Measurements from ENCODE around the gene PCDHA10. TPM values are rescaled to one million over a fixed set of nuclear protein-coding genes. Genes with fewer than 3 reads are reported as not detected.
"Not testable (repeated sequence)": the region's sequence is repeated elsewhere in the genome, so short reads cannot be mapped to it uniquely, and the experiment has no call there.

PCDHA10 gene
- total RNA-seq, 1 donor from 2014 or later: under 0.01 TPM

DNA sequence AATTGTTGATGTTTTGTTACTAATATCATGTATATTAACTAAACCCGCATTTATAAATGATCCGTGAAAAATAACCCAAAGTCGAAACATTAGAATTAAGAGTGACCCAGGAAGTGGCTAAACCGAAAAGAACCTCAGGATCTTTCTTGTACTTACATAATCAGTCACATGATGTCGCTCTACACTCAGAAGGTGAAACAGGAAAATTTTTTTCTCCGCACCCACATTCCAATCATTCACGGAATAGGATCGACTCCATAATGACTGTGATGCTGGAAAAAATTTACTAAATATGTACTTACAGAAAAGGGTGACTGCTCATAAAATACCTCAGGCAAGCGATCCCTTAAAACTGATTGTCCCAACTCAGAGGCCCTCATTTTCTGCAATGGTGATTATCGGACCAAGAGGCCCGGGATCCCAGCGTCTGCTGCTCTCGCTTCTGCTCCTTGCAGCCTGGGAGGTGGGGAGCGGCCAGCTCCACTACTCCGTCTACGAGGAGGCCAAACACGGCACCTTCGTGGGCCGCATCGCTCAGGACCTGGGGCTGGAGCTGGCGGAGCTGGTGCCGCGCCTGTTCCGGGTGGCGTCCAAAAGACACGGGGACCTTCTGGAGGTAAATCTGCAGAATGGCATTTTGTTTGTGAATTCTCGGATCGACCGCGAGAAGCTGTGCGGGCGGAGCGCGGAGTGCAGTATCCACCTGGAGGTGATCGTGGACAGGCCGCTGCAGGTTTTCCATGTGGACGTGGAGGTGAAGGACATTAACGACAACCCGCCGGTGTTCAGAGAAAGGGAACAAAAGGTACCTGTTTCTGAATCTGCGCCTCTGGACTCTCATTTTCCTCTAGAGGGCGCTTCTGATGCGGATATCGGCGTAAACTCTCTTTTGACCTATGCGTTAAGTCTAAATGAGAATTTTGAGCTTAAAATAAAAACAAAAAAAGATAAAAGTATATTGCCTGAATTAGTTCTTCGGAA, 19.7 kb downstream of the PCDHA10 start, which contains the start of gene PCDHA12:
Gene PCDHA12, plus strand, starts transcription at position 224 of the 981 bp plus-strand sequence. Its CDS starts 165 bp downstream, at position 389.
- no peaks in the 10 kb centered on the region for H3K4me1 ChIP-seq (ENCODE audit: control insufficient read depth in 3 of 3, insufficient read depth in 3 of 3, low read length in 3 of 3)
- H3K27ac ChIP-seq (ENCODE audit: low read depth, low read length): no peak within 1 kb of the TSS
- peaks cover 0 to 10% (median 10%) of the 10 kb centered on the region in 3 donors for H3K27me3 ChIP-seq (ENCODE audit: control insufficient read depth in 3 of 3, insufficient read depth in 3 of 3, low read length in 3 of 3)
- H3K9me3 ChIP-seq (ENCODE audit: control insufficient read depth in 3 of 3, low read length in 3 of 3): peaks cover 5 to 11% (median 6%) of the 10 kb centered on the region in 3 donors
- H3K9ac ChIP-seq (ENCODE audit: low read depth in 1 of 3, low read length in 3 of 3): no peak within 1 kb of the TSS
- no peak within 1 kb of the TSS for H3K4me3 ChIP-seq (ENCODE audit: low read length in 3 of 3)
- no peaks in the 10 kb centered on the region for H3K36me3 ChIP-seq (ENCODE audit: control insufficient read depth in 3 of 3, insufficient read depth in 3 of 3, low read length in 3 of 3)

DNA sequence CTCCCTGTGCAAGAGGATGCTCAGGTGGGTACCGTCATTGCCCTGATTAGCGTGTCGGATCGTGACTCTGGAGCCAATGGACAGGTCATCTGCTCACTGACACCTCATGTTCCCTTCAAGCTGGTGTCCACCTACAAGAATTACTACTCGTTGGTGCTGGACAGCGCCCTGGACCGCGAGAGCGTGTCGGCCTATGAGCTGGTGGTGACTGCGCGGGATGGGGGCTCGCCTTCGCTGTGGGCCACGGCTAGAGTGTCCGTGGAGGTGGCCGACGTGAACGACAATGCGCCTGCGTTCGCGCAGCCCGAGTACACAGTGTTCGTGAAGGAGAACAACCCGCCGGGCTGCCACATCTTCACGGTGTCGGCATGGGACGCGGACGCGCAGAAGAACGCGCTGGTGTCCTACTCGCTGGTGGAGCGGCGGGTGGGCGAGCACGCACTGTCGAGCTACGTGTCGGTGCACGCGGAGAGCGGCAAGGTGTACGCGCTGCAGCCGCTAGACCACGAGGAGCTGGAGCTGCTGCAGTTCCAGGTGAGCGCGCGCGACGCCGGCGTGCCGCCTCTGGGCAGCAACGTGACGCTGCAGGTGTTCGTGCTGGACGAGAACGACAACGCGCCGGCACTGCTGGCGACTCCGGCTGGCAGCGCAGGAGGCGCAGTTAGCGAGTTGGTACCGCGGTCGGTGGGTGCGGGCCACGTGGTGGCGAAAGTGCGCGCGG, 21.0 kb downstream of the PCDHA10 start:
- not testable (repeated sequence) for H3K36me3 ChIP-seq (ENCODE audit: control insufficient read depth in 3 of 3, insufficient read depth in 3 of 3, low read length in 3 of 3); H3K4me3 ChIP-seq (ENCODE audit: low read length in 3 of 3); H3K27me3 ChIP-seq (ENCODE audit: control insufficient read depth in 3 of 3, insufficient read depth in 3 of 3, low read length in 3 of 3); H3K9ac ChIP-seq (ENCODE audit: low read depth in 1 of 3, low read length in 3 of 3); H3K27ac ChIP-seq (ENCODE audit: low read depth, low read length); H3K4me1 ChIP-seq (ENCODE audit: control insufficient read depth in 3 of 3, insufficient read depth in 3 of 3, low read length in 3 of 3); H3K9me3 ChIP-seq (ENCODE audit: control insufficient read depth in 3 of 3, low read length in 3 of 3)

DNA sequence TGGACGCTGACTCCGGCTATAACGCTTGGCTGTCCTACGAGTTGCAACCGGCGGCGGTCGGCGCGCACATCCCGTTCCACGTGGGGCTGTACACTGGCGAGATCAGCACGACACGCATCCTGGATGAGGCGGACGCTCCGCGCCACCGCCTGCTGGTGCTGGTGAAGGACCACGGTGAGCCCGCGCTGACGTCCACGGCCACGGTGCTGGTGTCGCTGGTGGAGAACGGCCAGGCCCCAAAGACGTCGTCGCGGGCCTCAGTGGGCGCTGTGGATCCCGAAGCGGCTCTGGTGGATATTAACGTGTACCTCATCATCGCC, 21.5 kb downstream of the PCDHA10 start:
- peaks cover 0 to 13% (median 10%) of the 10 kb centered on the region in 3 donors for H3K27me3 ChIP-seq (ENCODE audit: control insufficient read depth in 3 of 3, insufficient read depth in 3 of 3, low read length in 3 of 3)
- H3K9ac ChIP-seq (ENCODE audit: low read depth in 1 of 3, low read length in 3 of 3): no peak overlapping the region

DNA sequence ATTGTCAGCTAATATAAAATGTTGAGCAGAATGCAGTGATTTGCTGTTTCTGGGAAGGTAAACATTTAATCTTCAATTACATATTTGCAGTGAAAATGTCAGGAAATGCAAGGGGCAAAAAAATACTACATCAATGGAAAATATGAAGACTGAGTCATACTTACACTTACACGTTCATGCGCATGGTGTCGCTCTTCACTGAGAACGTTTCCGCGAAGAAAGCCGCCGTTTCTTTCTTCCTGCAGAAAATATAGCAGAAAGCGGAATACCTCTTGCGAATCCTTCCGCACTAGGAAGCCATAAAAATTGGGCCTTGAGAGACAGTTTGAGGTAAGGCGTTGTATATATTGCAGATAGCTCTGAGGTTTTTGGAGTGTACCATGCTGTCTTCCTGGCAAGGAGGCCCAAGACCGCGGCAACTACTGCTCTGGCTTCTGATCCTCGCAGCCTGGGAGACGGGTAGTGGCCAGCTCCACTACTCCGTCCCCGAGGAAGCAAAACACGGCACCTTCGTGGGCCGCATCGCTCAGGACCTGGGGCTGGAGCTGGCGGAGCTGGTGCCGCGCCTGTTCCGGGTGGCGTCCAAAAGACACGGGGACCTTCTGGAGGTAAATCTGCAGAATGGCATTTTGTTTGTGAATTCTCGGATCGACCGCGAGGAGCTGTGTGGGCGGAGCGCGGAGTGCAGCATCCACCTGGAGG, 26.3 kb downstream of the PCDHA10 start, which contains the start of gene PCDHA13:
Gene PCDHA13, plus strand, starts transcription at position 236 of the 702 bp plus-strand sequence. Its CDS starts 145 bp downstream, at position 381.
- H3K9me3 ChIP-seq (ENCODE audit: control insufficient read depth in 3 of 3, low read length in 3 of 3): peaks cover 0 to 7% (median 0%) of the 10 kb centered on the region in 3 donors
- H3K36me3 ChIP-seq (ENCODE audit: control insufficient read depth in 3 of 3, insufficient read depth in 3 of 3, low read length in 3 of 3): no peaks in the 10 kb centered on the region
- H3K4me3 ChIP-seq (ENCODE audit: low read length in 3 of 3): no peak within 1 kb of the TSS
- peaks cover 0 to 13% (median 4%) of the 10 kb centered on the region in 3 donors for H3K27me3 ChIP-seq (ENCODE audit: control insufficient read depth in 3 of 3, insufficient read depth in 3 of 3, low read length in 3 of 3)
- H3K4me1 ChIP-seq (ENCODE audit: control insufficient read depth in 3 of 3, insufficient read depth in 3 of 3, low read length in 3 of 3): no peaks in the 10 kb centered on the region
- H3K9ac ChIP-seq (ENCODE audit: low read depth in 1 of 3, low read length in 3 of 3): no peak within 1 kb of the TSS
- H3K27ac ChIP-seq (ENCODE audit: low read depth, low read length): no peak within 1 kb of the TSS

More for the DNA sequence above, 21.5 kb downstream of the PCDHA10 start:
- Histone ChIP-seq H3K36me3 (ENCODE audit: control insufficient read depth in 3 of 3, insufficient read depth in 3 of 3, low read length in 3 of 3) (no peaks in the 10 kb centered on the region), H3K27ac (ENCODE audit: low read depth, low read length) (no peak overlapping the region), H3K9me3 (ENCODE audit: control insufficient read depth in 3 of 3, low read length in 3 of 3) (peaks cover 5 to 6% (median 5%) of the 10 kb centered on the region in 3 donors), H3K4me3 (ENCODE audit: low read length in 3 of 3) (no peak overlapping the region), H3K4me1 (ENCODE audit: control insufficient read depth in 3 of 3, insufficient read depth in 3 of 3, low read length in 3 of 3) (no peaks in the 10 kb centered on the region)

DNA sequence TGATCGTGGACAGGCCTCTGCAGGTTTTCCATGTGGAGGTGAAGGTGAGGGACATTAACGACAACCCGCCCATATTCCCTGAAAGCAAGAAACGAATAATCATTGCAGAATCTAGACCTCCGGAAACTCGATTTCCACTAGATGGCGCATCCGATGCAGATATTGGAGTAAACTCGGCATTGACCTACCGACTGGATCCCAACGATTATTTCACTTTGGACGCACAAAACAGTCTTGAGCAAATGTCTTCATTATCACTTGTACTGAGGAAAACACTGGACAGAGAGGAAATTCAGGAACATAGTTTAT, 26.8 kb downstream of the PCDHA10 start:
- no peak overlapping the region for H3K4me3 ChIP-seq (ENCODE audit: low read length in 3 of 3)
- H3K27me3 ChIP-seq (ENCODE audit: control insufficient read depth in 3 of 3, insufficient read depth in 3 of 3, low read length in 3 of 3): peaks cover 0 to 8% (median 4%) of the 10 kb centered on the region in 3 donors
- H3K9me3 ChIP-seq (ENCODE audit: control insufficient read depth in 3 of 3, low read length in 3 of 3): peaks cover 0 to 7% (median 0%) of the 10 kb centered on the region in 3 donors

DNA sequence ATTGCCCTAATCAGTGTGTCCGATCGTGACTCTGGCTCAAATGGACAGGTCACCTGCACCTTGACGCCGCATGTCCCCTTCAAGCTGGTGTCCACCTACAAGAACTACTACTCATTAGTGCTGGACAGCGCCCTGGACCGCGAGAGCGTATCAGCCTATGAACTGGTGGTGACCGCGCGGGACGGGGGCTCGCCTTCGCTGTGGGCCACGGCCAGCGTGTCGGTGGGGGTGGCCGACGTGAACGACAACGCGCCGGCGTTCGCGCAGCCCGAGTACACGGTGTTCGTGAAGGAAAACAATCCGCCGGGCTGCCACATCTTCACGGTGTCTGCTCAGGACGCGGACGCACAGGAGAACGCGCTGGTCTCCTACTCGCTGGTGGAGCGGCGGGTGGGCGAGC, 27.7 kb downstream of the PCDHA10 start:
- no peaks in the 10 kb centered on the region for H3K4me1 ChIP-seq (ENCODE audit: control insufficient read depth in 3 of 3, insufficient read depth in 3 of 3, low read length in 3 of 3)
- no peak overlapping the region for H3K27ac ChIP-seq (ENCODE audit: low read depth, low read length)
- H3K4me3 ChIP-seq (ENCODE audit: low read length in 3 of 3): no peak overlapping the region
- H3K9ac ChIP-seq (ENCODE audit: low read depth in 1 of 3, low read length in 3 of 3): no peak overlapping the region
- peaks cover 0 to 7% (median 4%) of the 10 kb centered on the region in 3 donors for H3K27me3 ChIP-seq (ENCODE audit: control insufficient read depth in 3 of 3, insufficient read depth in 3 of 3, low read length in 3 of 3)
- H3K36me3 ChIP-seq (ENCODE audit: control insufficient read depth in 3 of 3, insufficient read depth in 3 of 3, low read length in 3 of 3): no peaks in the 10 kb centered on the region
- peaks cover 0 to 7% (median 0%) of the 10 kb centered on the region in 3 donors for H3K9me3 ChIP-seq (ENCODE audit: control insufficient read depth in 3 of 3, low read length in 3 of 3)

More for the DNA sequence above, 26.8 kb downstream of the PCDHA10 start:
- H3K27ac ChIP-seq (ENCODE audit: low read depth, low read length): no peak overlapping the region
- no peak overlapping the region for H3K9ac ChIP-seq (ENCODE audit: low read depth in 1 of 3, low read length in 3 of 3)
- H3K4me1 ChIP-seq (ENCODE audit: control insufficient read depth in 3 of 3, insufficient read depth in 3 of 3, low read length in 3 of 3): no peaks in the 10 kb centered on the region
- no peaks in the 10 kb centered on the region for H3K36me3 ChIP-seq (ENCODE audit: control insufficient read depth in 3 of 3, insufficient read depth in 3 of 3, low read length in 3 of 3)

DNA sequence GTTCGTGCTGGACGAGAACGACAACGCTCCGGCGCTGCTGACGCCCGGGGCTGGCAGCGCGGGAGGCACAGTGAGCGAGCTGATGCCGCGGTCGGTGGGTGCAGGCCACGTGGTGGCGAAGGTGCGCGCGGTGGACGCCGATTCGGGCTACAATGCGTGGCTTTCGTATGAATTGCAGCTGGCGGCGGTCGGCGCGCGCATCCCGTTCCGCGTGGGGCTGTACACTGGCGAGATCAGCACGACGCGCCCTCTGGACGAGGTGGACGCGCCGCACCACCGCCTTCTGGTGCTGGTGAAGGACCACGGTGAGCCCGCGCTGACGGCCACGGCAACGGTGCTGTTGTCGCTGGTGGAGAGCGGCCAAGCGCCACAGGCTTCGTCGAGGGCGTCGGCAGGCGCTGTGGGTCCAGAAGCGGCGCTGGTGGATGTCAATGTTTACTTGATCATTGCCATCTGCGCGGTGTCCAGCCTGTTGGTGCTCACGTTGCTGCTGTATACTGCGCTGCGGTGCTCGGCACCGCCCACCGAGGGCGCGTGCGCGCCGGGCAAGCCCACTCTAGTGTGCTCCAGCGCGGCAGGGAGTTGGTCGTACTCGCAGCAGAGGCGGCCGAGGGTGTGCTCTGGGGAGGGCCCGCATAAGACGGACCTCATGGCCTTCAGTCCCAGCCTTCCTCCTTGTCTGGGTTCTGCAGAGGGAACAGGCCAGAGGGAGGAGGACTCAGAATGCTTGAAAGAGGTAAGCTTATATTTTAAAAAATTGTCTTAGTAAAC, 28.4 kb downstream of the PCDHA10 start:
- Histone ChIP-seq H3K9me3 (ENCODE audit: control insufficient read depth in 3 of 3, low read length in 3 of 3) (peaks cover 0 to 7% (median 0%) of the 10 kb centered on the region in 3 donors), H3K27ac (ENCODE audit: low read depth, low read length) (no peak overlapping the region), H3K9ac (ENCODE audit: low read depth in 1 of 3, low read length in 3 of 3) (no peak overlapping the region), H3K36me3 (ENCODE audit: control insufficient read depth in 3 of 3, insufficient read depth in 3 of 3, low read length in 3 of 3) (no peaks in the 10 kb centered on the region), H3K27me3 (ENCODE audit: control insufficient read depth in 3 of 3, insufficient read depth in 3 of 3, low read length in 3 of 3) (peaks cover 0 to 7% (median 4%) of the 10 kb centered on the region in 3 donors), H3K4me3 (ENCODE audit: low read length in 3 of 3) (no peak overlapping the region), H3K4me1 (ENCODE audit: control insufficient read depth in 3 of 3, insufficient read depth in 3 of 3, low read length in 3 of 3) (no peaks in the 10 kb centered on the region)

DNA sequence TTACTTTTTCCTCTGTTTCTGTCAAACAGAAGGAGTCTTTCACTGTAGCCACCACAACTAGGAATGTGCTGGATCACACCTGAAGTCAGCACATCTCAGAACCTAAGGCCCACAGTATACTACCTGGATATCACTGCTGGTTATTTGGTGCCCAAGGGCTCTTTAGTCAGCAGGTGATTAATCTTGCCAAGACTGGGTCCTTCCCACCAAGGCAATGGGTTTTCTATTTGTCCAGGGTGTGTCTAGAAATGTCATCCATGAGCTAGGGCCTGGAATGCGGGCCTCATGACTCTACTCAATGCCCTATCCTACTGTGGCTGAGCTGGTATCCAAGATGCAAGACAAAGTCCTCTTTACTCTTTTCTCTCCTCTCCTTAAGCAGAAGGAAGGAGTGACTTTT, 60.6 kb downstream of the PCDHA10 start:
- no peaks in the 10 kb centered on the region for H3K4me1 ChIP-seq (ENCODE audit: control insufficient read depth in 3 of 3, insufficient read depth in 3 of 3, low read length in 3 of 3)
- H3K27ac ChIP-seq (ENCODE audit: low read depth, low read length): no peak overlapping the region
- H3K36me3 ChIP-seq (ENCODE audit: control insufficient read depth in 3 of 3, insufficient read depth in 3 of 3, low read length in 3 of 3): no peaks in the 10 kb centered on the region
- H3K27me3 ChIP-seq (ENCODE audit: control insufficient read depth in 3 of 3, insufficient read depth in 3 of 3, low read length in 3 of 3): no peaks in the 10 kb centered on the region
- no peak overlapping the region for H3K4me3 ChIP-seq (ENCODE audit: low read length in 3 of 3)
- H3K9me3 ChIP-seq (ENCODE audit: control insufficient read depth in 3 of 3, low read length in 3 of 3): peaks cover 0 to 3% (median 0%) of the 10 kb centered on the region in 3 donors
- no peak overlapping the region for H3K9ac ChIP-seq (ENCODE audit: low read depth in 1 of 3, low read length in 3 of 3)

Data from skeletal muscle tissue (tissue), 4 donors.